ENCODE data around the gene DHDH. TPM values are rescaled to one million over a fixed set of nuclear protein-coding genes. Genes with fewer than 3 reads are reported as not detected.

DHDH gene
- total and polyA plus RNA-seq, 2 of the 13 experiments (the other 11 are each of a cell fraction or from before 2014, with no cell fraction given), result 0.13 to 0.91 TPM

- TF ChIP-seq TIGD3 (CRISPR knock-in tag; IDR thresholded peaks at IDR 0.05; ENCODE audit: borderline replicate concordance), result no peak
- no peak for TF ChIP-seq TAF15 (IDR thresholded peaks at IDR 0.05; ENCODE audit: low read depth, low read length, poor library complexity, severe bottlenecking)
- 0 out of 2 replicates have a peak, but pooled peaks have one; percentile 23 for TF ChIP-seq PCBP1 (IDR thresholded peaks at IDR 0.05; ENCODE audit: borderline replicate concordance, low read depth, low read length)
- no peak for TF ChIP-seq ZNF883 (CRISPR knock-in tag; IDR thresholded peaks at IDR 0.05; ENCODE audit: not compliant biosample characterization)
- TF ChIP-seq, protein P1, sequence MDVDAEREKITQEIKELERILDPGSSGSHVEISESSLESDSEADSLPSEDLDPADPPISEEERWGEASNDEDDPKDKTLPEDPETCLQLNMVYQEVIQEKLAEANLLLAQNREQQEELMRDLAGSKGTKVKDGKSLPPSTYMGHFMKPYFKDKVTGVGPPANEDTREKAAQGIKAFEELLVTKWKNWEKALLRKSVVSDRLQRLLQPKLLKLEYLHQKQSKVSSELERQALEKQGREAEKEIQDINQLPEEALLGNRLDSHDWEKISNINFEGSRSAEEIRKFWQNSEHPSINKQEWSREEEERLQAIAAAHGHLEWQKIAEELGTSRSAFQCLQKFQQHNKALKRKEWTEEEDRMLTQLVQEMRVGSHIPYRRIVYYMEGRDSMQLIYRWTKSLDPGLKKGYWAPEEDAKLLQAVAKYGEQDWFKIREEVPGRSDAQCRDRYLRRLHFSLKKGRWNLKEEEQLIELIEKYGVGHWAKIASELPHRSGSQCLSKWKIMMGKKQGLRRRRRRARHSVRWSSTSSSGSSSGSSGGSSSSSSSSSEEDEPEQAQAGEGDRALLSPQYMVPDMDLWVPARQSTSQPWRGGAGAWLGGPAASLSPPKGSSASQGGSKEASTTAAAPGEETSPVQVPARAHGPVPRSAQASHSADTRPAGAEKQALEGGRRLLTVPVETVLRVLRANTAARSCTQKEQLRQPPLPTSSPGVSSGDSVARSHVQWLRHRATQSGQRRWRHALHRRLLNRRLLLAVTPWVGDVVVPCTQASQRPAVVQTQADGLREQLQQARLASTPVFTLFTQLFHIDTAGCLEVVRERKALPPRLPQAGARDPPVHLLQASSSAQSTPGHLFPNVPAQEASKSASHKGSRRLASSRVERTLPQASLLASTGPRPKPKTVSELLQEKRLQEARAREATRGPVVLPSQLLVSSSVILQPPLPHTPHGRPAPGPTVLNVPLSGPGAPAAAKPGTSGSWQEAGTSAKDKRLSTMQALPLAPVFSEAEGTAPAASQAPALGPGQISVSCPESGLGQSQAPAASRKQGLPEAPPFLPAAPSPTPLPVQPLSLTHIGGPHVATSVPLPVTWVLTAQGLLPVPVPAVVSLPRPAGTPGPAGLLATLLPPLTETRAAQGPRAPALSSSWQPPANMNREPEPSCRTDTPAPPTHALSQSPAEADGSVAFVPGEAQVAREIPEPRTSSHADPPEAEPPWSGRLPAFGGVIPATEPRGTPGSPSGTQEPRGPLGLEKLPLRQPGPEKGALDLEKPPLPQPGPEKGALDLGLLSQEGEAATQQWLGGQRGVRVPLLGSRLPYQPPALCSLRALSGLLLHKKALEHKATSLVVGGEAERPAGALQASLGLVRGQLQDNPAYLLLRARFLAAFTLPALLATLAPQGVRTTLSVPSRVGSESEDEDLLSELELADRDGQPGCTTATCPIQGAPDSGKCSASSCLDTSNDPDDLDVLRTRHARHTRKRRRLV (CRISPR knock-in tag; IDR thresholded peaks at IDR 0.05), result 0 out of 2 replicates have a peak, but pooled peaks have one; percentile 31
- TF ChIP-seq RBFOX2 (IDR thresholded peaks at IDR 0.05; ENCODE audit: low read depth, low read length), result peak; percentile 54; the same call in 1 of the 2 replicates
- TF ChIP-seq ZNF552 (CRISPR knock-in tag; IDR thresholded peaks at IDR 0.05; ENCODE audit: borderline replicate concordance), result no peak
These were observed 36.0 kb downstream of the DHDH start (continued) for GRCh38 chr19:48969276-48970138.
